Measurements from ENCODE around the gene OXGR1.

Gene OXGR1

GRCh38 chr13:97017322-97017721 lies 23.0 kb upstream of the OXGR1 start:
- no peak for TF ChIP-seq CTCF (IDR thresholded peaks at IDR 0.05; ENCODE audit: control insufficient read depth, insufficient read depth, low read depth, low read length, missing control alignments)
- DNase-seq (ENCODE audit: low read depth), result no peak
- H3K4me3 ChIP-seq (ENCODE audit: control insufficient read depth, low read depth, low read length), result no peak overlapping the region

- no peak for DNase-seq (ENCODE audit: low read depth)
- no peak overlapping the region for H3K4me3 ChIP-seq (ENCODE audit: control insufficient read depth, low read depth, low read length)
Observed at GRCh38 chr13:97015661-97016350, 21.5 kb upstream of the OXGR1 start.

GRCh38 chr13:97012251-97013048 lies 18.2 kb upstream of the OXGR1 start:
- H3K4me3 ChIP-seq (ENCODE audit: control insufficient read depth, low read depth, low read length), result no peak overlapping the region
- TF ChIP-seq CTCF (IDR thresholded peaks at IDR 0.05; ENCODE audit: control insufficient read depth, insufficient read depth, low read depth, low read length, missing control alignments), result no peak
- DNase-seq (ENCODE audit: low read depth), result no peak

More at GRCh38 chr13:97015661-97016350, 21.5 kb upstream of the OXGR1 start:
- no peak for TF ChIP-seq CTCF (IDR thresholded peaks at IDR 0.05; ENCODE audit: control insufficient read depth, insufficient read depth, low read depth, low read length, missing control alignments)

- no peak overlapping the region for H3K4me3 ChIP-seq (ENCODE audit: control insufficient read depth, low read depth, low read length)
- TF ChIP-seq CTCF (IDR thresholded peaks at IDR 0.05; ENCODE audit: control insufficient read depth, insufficient read depth, low read depth, low read length, missing control alignments), result no peak
- DNase-seq (ENCODE audit: low read depth), result no peak
Observed at GRCh38 chr13:97011446-97012131, 17.3 kb upstream of the OXGR1 start.

- H3K4me3 ChIP-seq (ENCODE audit: control insufficient read depth, low read depth, low read length), result no peak overlapping the region
- DNase-seq (ENCODE audit: low read depth), result no peak
- no peak for TF ChIP-seq CTCF (IDR thresholded peaks at IDR 0.05; ENCODE audit: control insufficient read depth, insufficient read depth, low read depth, low read length, missing control alignments)
Observed at GRCh38 chr13:97008643-97009042, 14.4 kb upstream of the OXGR1 start.

- no peak overlapping the region for H3K4me3 ChIP-seq (ENCODE audit: control insufficient read depth, low read depth, low read length)
- no peak for DNase-seq (ENCODE audit: low read depth)
- TF ChIP-seq CTCF (IDR thresholded peaks at IDR 0.05; ENCODE audit: control insufficient read depth, insufficient read depth, low read depth, low read length, missing control alignments), result no peak
Observed at GRCh38 chr13:97005625-97006262, 11.5 kb upstream of the OXGR1 start.

Data from AG09309 (cell line).